Tibial artery (tissue), 4 donors: Measurements from ENCODE around the gene MYO18A.
"Not testable (repeated sequence)": the region's sequence is repeated elsewhere in the genome, so short reads cannot be mapped to it uniquely, and the experiment has no call there.

ENCODE experiments used
- DNase-seq, 2 donors: peaks; one replicate each; pipeline ENCODE4 v3.0.0-alpha.2; 2019
- H3K27ac ChIP-seq, 2 donors: fragments of 200-600 bp; sonication (generic) in 1 of 2; 1 replicate in 1 of 2; 2 replicates in 1 of 2; pipeline ENCODE4 v1.5.1; 2018 to 2019; ENCODE audit warnings: mild to moderate bottlenecking in 1 of 2
- H3K27me3 ChIP-seq, 2 donors: fragments of 200-600 bp; sonication (generic) in 1 of 2; one replicate each; pipeline versions ENCODE4 v1.5.1 to v1.6.0; 2016 to 2019
- H3K36me3 ChIP-seq, 3 donors: fragments of 200-600 bp; sonication (generic) in 2 of 3; one replicate each; pipeline ENCODE4 v1.5.1; 2016 to 2019; ENCODE audit warnings: mild to moderate bottlenecking in 2 of 3
- H3K4me1 ChIP-seq, 4 donors: fragments of 200-600 bp; sonication (generic) in 2 of 4; 1 replicate in 3 of 4; 2 replicates in 1 of 4; pipeline ENCODE4 v1.5.1; 2016 to 2019
- H3K4me3 ChIP-seq, 2 donors: fragments of 200-600 bp; sonication (generic) in 1 of 2; 1 replicate in 1 of 2; 2 replicates in 1 of 2; pipeline ENCODE4 v1.5.1; 2018 to 2019; ENCODE audit warnings: mild to moderate bottlenecking in 2 of 2
- H3K9me3 ChIP-seq, 3 donors: fragments of 200-600 bp; sonication (generic) in 1 of 3; one replicate each; pipeline ENCODE4 v1.5.1; 2016 to 2019
- CTCF ChIP-seq, 2 experiments: fragments of 200-600 bp in 1 of 2; fragments of 450-650 bp in 1 of 2; IDR thresholded peaks; one replicate each; pipeline ENCODE4 v1.5.1; 2017 to 2019; ENCODE audit warnings: antibody characterized with exemption in 2 of 2, mild to moderate bottlenecking in 1 of 2, moderate library complexity in 1 of 2
- intact Hi-C: fragments of 100-400 bp; cut with DNase I; formaldehyde crosslinking; loops from one replicate; pipeline ENCODE4 v1.15.0; 2023; ENCODE audit warnings: low total_unique reads

The MYO18A gene

GRCh38 chr17:29212094-29212631, 32.0 kb upstream of the MYO18A start:
- Histone ChIP-seq H3K27me3 (no peaks in the 10 kb centered on the region), H3K4me1 (no peaks in the 10 kb centered on the region), H3K36me3 (no peaks in the 10 kb centered on the region), H3K4me3 (no peak overlapping the region), H3K9me3 (no peaks in the 10 kb centered on the region), H3K27ac (no peak overlapping the region)
- TF ChIP-seq CTCF (IDR thresholded peaks at IDR 0.05), result no peak
- intact Hi-C loops, result no loop called here
- no peak for DNase-seq

- H3K4me1 ChIP-seq, result no peaks in the 10 kb centered on the region
- H3K36me3 ChIP-seq, result no peaks in the 10 kb centered on the region
- H3K27ac ChIP-seq, result no peak overlapping the region
- no peak for DNase-seq
- H3K27me3 ChIP-seq, result peaks cover 0 to 6% of the 10 kb centered on the region in 2 donors
- H3K4me3 ChIP-seq, result no peak overlapping the region
- TF ChIP-seq CTCF (IDR thresholded peaks at IDR 0.05), result no peak
- intact Hi-C loops, result no loop called here
- no peaks in the 10 kb centered on the region for H3K9me3 ChIP-seq
Observed at GRCh38 chr17:29210879-29211278, 30.7 kb upstream of the MYO18A start.

- Histone ChIP-seq H3K4me1 (no peaks in the 10 kb centered on the region), H3K9me3 (no peaks in the 10 kb centered on the region), H3K4me3 (no peak overlapping the region), H3K36me3 (no peaks in the 10 kb centered on the region), H3K27me3 (peaks cover 0 to 6% of the 10 kb centered on the region in 2 donors), H3K27ac (no peak overlapping the region)
- intact Hi-C loops, result no loop called here
- no peak for TF ChIP-seq CTCF (IDR thresholded peaks at IDR 0.05)
- no peak for DNase-seq
Observed at GRCh38 chr17:29209073-29209472, 28.9 kb upstream of the MYO18A start.

GRCh38 chr17:29207975-29208374, 27.8 kb upstream of the MYO18A start:
- no peak for DNase-seq
- intact Hi-C loops, result no loop called here
- no peak overlapping the region for H3K4me3 ChIP-seq
- no peaks in the 10 kb centered on the region for H3K4me1 ChIP-seq
- no peak for TF ChIP-seq CTCF (IDR thresholded peaks at IDR 0.05)
- H3K36me3 ChIP-seq, result no peaks in the 10 kb centered on the region
- no peaks in the 10 kb centered on the region for H3K9me3 ChIP-seq
- H3K27me3 ChIP-seq, result peaks cover 0 to 6% of the 10 kb centered on the region in 2 donors
- no peak overlapping the region for H3K27ac ChIP-seq

GRCh38 chr17:29205047-29205446, 24.8 kb upstream of the MYO18A start:
- H3K36me3 ChIP-seq, result no peaks in the 10 kb centered on the region
- H3K4me1 ChIP-seq, result no peaks in the 10 kb centered on the region
- H3K27ac ChIP-seq, result no peak overlapping the region
- H3K4me3 ChIP-seq, result no peak overlapping the region
- H3K27me3 ChIP-seq, result peaks cover 0 to 6% of the 10 kb centered on the region in 2 donors
- TF ChIP-seq CTCF (IDR thresholded peaks at IDR 0.05), result no peak
- DNase-seq, result no peak
- no peaks in the 10 kb centered on the region for H3K9me3 ChIP-seq
- intact Hi-C loops, result no loop called here

- H3K27me3 ChIP-seq, DNase-seq, H3K36me3 ChIP-seq, intact Hi-C loops, H3K4me3 ChIP-seq, H3K27ac ChIP-seq, H3K9me3 ChIP-seq, H3K4me1 ChIP-seq: not testable (repeated sequence)
Observed at GRCh38 chr17:29204068-29204804, 24.0 kb upstream of the MYO18A start.
